Left kidney (tissue), 8 donors: ENCODE data around the gene FAM83F. TPM values are rescaled to one million over a fixed set of nuclear protein-coding genes. Genes with fewer than 3 reads are reported as not detected.
"Not testable (repeated sequence)": the region's sequence is repeated elsewhere in the genome, so short reads cannot be mapped to it uniquely, and the experiment has no call there.

Source experiments
- DNase-seq: peaks from one replicate; pipeline ENCODE4 v3.0.0-alpha.2; 2013
- long read RNA-seq, 8 donors: transcript quantifications; one replicate each; lab custom pipeline, GENCODE V29; 2026
- polyA plus RNA-seq: library from polyadenylated mRNA; unstranded; fragments of 120-200 nt; gene quantifications from one replicate; pipeline ENCODE4 v1.2.1, GENCODE V29; 2013; ENCODE audit not compliant: insufficient read length

Gene FAM83F
- 2.5 TPM for polyA plus RNA-seq
- long read RNA-seq, donor 1, full-length matches to known transcripts = 2 of 2 reads
- long read RNA-seq, donor 1, partial matches to known transcripts = 0 of 2 reads
- long read RNA-seq, donor 1, other reads (novel, unspliced or antisense) = 0 of 2 reads
- long read RNA-seq, donor 2, full-length matches to known transcripts = 2 of 2 reads
- long read RNA-seq, donor 2, partial matches to known transcripts = 0 of 2 reads
- long read RNA-seq, donor 2, other reads (novel, unspliced or antisense) = 0 of 2 reads
- long read RNA-seq, donor 3, full-length matches to known transcripts = 1 of 1 reads
- long read RNA-seq, donor 3, partial matches to known transcripts = 0 of 1 reads
- long read RNA-seq, donor 3, other reads (novel, unspliced or antisense) = 0 of 1 reads
- long read RNA-seq, donor 4 = 0 reads
- long read RNA-seq, donor 5, full-length matches to known transcripts = 1 of 1 reads
- long read RNA-seq, donor 5, partial matches to known transcripts = 0 of 1 reads
- long read RNA-seq, donor 5, other reads (novel, unspliced or antisense) = 0 of 1 reads
- long read RNA-seq, donor 6, full-length matches to known transcripts = 1 of 1 reads
- long read RNA-seq, donor 6, partial matches to known transcripts = 0 of 1 reads
- long read RNA-seq, donor 6, other reads (novel, unspliced or antisense) = 0 of 1 reads
- long read RNA-seq, donor 7, full-length matches to known transcripts = 1 of 1 reads
- long read RNA-seq, donor 7, partial matches to known transcripts = 0 of 1 reads
- long read RNA-seq, donor 7, other reads (novel, unspliced or antisense) = 0 of 1 reads
- long read RNA-seq, donor 8 = 0 reads

DNA sequence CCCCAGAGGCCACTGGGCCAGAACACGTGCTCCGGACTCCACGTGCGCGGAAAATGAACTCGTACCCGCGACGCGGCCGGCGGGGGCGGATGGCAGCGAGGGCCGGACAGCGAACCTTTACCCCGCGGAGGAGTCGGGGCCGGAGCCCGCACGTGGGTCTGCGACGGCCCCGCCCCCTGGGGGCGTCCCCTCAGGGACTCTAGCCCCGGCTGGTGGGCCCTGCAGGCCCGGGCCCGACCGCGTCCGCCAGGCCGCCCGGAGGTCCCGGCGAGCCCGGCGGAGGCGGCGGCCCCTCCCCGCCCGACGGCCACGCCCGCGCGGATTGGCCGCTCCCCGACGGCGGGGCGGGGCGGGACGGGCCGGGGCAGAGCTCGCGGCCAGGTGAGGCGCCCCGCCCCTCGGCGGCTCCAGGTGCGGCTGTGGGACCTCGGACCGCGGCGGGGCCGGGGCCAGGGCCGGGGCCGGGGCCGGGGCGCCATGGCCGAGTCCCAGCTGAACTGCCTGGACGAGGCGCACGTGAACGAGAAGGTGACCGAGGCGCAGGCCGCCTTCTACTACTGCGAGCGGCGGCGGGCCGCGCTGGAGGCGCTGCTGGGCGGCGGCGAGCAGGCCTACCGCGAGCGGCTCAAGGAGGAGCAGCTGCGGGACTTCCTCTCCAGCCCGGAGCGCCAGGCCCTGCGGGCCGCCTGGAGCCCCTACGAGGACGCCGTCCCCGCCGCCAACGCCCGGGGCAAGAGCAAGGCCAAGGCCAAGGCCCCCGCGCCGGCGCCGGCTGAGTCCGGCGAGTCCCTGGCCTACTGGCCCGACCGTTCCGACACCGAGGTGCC is at the start of gene FAM83F:
TSS of gene FAM83F (plus strand) at position 389 of the 827 bp plus-strand sequence. CDS start at position 478, 89 bp downstream.
- DNase-seq = no peak

DNA sequence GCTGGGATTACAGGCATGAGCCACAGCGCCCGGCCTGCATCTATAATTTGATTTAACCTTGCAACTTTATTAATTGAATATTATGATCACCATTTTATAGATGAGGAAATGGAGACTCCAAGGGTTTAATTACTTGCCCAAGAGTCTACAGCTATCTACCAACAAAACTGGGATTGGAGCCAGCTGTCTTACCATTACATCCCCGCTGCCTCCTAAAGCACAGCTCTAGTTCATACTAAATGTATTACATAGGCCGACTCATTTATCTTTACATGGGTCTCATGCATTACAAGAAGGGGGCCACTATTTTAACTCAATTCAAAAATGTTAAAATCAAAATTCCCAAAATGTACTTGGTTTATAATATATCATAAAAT is 48.6 kb upstream of the FAM83F start:
- DNase-seq = no peak

GRCh38 chr22:39946503-39947219 is 48.1 kb upstream of the FAM83F start:
- no peak for DNase-seq

GRCh38 chr22:39947220-39948216 is 47.2 kb upstream of the FAM83F start:
- DNase-seq = no peak

GRCh38 chr22:39949964-39950737 is 44.6 kb upstream of the FAM83F start:
- DNase-seq = no peak

- DNase-seq = not testable (repeated sequence)
Observed at GRCh38 chr22:39951603-39952293, 43.0 kb upstream of the FAM83F start.

GRCh38 chr22:39952347-39952746 is 42.4 kb upstream of the FAM83F start:
- DNase-seq = no peak

- no peak for DNase-seq
Observed at GRCh38 chr22:39953101-39953500, 41.7 kb upstream of the FAM83F start.

DNA sequence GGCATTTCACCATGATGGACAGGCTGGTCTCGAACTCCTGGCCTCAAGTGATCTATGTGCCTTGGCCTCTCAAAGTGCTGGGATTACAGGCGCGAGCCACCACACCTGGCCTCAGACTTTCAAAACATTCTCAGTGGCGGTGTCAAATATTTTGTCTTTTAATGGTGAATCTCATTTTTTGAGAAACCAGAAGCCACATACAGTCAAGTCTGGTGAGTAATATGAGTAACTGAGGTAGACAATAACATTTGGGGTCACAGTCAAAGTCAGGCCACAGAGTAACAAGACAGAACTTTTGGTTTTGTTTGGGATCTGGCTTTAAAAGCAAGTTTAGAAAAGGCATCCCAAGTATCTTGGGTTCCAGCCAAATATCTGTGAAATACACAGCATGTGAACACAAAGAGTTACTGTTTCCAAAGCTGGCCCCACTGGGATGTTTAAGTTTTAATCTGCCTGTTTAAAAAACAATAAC is 40.1 kb upstream of the FAM83F start:
- DNase-seq = no peak

DNA sequence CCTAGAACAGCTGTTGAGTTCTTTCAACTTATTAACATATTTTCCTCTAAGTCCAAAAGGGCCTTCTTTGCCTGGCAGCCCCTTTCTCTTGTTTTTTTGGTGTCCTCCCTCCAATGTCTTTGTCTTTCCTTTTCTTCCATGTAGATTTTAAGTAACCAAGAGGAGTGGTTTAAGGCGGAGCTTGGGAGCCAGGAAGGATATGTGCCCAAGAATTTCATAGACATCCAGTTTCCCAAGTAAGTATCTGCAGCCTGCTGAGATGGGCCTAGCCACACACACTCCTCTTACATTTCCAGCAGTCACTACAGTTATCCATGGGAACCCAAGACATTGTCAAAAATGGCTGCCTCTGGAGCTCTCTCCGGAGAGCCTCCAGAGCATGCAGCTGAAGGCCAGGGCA is 39.1 kb upstream of the FAM83F start:
- no peak for DNase-seq

DNA sequence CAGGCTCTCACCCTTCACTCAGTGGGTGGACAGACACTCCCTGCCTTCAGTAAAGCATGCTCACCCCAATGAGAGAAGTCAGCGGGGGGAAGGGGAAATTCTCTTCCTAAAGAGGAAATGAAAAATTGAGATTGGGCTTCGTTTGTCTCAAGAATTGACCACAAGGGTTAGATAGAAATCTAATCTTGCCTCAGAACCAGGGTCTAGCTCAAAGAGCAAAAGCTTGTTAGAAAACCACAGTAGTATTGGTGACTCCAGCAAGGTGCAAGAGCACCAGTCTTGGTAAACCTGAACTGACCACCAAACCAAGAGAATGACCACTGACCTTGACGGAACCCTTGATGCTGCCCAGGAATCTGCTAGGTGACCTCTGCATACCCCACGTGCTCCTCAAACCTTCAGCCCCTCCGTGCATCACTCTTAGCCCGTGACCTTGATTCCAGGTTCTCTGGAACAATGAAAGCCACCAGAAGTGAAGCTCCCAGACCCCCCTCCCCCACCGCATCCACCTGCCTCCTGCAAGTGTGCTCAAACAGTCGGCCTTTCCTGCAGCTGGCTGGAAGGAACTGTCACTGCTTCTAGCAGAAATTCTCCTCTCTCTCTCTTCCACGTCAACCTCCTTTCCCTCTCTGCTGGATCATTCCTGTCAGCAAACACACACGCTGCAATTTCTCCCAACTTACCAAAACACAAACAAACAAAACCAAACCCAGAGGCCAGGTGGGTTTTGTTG is 37.7 kb upstream of the FAM83F start:
- no peak for DNase-seq

DNA sequence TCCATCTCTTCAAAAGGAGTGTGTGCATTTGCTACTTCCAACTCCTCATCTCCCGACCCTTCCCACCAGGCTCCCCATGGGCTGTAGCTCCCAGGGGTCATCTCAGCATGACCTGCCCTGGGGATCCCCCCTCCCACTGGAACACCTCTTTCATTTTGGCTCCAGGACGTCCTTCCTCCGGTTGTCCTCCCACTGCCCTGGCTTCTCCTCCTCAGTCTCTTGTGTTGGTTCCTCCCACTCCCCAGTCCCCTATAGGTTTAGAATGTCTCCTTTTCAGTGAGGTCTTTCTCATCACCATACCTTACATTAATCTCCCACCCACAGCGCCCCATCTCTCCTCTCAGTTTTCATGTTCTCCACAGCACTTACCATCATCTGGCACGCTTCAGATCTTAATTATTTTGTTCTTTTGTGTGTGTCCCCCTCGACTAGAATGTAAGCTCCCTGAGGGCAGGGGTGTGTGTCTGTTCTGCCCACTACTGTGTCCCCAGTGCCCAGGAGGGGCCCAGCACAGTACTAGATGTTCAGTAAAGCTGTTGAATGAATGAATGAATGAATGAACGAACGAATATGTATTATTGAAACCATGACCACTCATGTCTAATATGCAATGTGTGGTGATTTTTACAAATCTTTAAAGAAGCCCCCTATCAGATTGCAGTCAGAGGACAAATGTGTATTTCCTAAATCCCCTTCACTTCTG is 36.6 kb upstream of the FAM83F start:
- DNase-seq = no peak

GRCh38 chr22:39958949-39959639 is 35.7 kb upstream of the FAM83F start:
- DNase-seq = no peak

DNA sequence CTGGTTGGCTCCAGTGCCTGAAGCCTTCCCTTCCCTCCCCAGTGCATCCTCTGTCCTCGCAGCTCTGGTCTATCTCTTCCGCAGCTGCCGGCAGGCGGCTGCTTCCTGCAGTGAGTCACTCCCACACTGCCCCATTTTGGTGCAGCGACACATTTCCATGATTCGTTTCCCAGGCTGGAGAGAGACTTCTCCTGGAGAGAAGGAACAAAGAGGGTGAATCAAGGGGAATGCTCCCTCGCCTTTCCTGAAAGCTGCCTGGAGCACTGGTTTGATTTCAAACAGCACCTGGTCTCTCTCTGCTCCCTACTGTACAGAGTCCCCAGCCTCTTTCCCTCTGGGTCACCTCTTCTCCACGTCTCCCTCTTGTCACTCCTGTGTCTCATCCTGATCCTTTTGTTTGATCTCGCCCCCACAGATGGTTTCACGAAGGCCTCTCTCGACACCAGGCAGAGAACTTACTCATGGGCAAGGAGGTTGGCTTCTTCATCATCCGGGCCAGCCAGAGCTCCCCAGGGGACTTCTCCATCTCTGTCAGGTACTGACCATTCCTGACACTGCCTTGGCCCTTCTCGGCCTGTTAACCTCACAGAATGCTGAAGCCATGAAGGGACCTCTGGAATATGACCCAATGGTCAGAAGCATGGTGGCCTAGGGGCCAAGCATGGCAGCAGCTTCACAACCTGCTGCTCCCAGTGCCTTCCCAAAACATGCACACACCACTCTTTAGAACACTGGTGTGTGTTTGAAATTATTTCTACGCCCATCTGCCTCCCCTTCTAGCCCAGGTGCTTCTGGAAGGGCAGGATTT is 34.9 kb upstream of the FAM83F start, which contains the start of gene TMA7B:
TSS of gene TMA7B (plus strand) at position 758 of the 808 bp plus-strand sequence. CDS start 3,978 bp downstream, outside the sequence.
- DNase-seq = peak; percentile 53
